ENCODE measurements around the gene BIRC5. TPM values are rescaled to one million over a fixed set of nuclear protein-coding genes. Genes with fewer than 3 reads are reported as not detected.

The BIRC5 gene
- total RNA-seq, 6 donors from 2014 or later: 1.4 to 6.4 (median 3.5) TPM; not detected in 1

DNA sequence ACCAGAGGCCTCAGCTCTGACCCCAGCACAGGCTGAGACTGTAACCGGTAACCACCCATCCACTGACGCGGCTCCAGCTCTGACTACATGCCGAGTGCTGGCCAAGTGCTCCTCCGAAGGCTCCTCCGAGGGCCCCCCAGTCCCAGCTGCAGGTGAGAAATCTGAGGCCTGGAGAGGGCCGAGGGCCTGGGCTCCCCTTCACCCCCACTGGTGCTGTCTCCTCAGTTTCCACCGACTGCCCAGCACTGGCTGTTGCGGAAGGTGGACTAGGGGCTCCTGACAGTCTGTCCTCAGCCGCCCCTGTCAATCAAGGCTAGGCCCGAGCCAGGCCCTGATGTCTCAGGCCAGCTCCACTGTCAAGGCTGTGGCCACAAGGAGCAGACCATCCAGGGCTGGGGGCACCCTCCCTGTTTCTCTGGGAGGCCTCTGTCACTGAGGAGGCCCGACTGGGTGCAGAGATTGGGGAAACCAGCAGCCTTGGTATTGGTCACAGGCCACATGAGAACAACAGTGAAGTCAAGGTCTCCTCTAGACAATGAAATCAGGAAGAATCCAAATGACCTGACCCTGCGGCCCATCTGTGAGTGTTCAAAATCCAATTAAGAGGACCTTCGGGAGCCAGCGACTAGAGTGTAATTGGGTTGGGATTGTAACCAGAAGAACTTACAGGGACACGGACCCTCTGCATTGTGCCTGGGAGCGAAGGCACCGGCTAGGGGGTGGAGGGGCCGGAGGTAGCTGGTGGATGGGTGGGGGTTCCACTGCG, 22.5 kb downstream of the BIRC5 start:
- Histone ChIP-seq H3K27me3 (peaks cover 0 to 14% (median 5%) of the 10 kb centered on the region in 4 donors), H3K4me3 (no peak overlapping the region), H3K9me3 (no peaks in the 10 kb centered on the region), H3K27ac (no peak overlapping the region), H3K4me1 (peaks cover 0 to 18% (median 4%) of the 10 kb centered on the region in 4 donors), H3K36me3 (no peaks in the 10 kb centered on the region)
- ATAC-seq (ENCODE audit: low FRiP score in 2 of 2) (no peak), DNase-seq (no peak)
- TF ChIP-seq EP300 (IDR thresholded peaks at IDR 0.05) (no peak), POLR2AphosphoS5 (IDR thresholded peaks at IDR 0.05) (no peak), POLR2A (IDR thresholded peaks at IDR 0.05) (no peak)
- TF ChIP-seq, protein P1, sequence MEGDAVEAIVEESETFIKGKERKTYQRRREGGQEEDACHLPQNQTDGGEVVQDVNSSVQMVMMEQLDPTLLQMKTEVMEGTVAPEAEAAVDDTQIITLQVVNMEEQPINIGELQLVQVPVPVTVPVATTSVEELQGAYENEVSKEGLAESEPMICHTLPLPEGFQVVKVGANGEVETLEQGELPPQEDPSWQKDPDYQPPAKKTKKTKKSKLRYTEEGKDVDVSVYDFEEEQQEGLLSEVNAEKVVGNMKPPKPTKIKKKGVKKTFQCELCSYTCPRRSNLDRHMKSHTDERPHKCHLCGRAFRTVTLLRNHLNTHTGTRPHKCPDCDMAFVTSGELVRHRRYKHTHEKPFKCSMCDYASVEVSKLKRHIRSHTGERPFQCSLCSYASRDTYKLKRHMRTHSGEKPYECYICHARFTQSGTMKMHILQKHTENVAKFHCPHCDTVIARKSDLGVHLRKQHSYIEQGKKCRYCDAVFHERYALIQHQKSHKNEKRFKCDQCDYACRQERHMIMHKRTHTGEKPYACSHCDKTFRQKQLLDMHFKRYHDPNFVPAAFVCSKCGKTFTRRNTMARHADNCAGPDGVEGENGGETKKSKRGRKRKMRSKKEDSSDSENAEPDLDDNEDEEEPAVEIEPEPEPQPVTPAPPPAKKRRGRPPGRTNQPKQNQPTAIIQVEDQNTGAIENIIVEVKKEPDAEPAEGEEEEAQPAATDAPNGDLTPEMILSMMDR (IDR thresholded peaks at IDR 0.05): no peak
- WGBS, 2 donors: 92 to 94% methylated on average over 12 to 20 of the region's 20 CpGs

DNA sequence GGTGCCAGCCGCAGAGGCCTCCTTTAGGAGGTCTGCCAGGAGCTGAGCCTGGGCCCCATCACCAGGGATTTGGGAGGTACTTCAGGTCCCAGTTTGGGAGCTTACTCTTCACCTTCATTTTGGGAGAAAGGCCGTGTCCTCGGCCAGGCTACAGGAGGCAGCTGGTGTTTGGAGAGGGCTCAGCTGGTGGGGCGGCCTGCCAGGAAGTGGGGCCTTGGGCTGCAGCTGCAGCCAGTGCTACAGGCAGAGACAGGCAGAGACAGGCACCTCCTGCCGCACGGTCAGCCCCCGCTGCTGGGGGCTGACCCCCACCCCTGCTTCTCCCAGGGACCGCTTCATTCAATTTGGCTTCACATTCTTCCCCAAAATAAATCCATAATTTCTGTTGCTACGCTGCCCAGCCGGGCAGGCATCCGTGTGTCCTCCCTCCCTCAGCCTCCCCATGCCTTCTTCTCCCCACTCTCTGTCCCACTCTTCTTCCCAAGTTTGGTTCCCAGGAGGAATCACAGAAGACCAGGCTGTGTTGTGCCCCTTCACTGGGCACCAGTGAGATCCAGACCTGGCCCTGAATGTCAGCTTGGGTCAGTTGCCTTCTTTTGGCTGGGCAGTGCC, 23.5 kb downstream of the BIRC5 start:
- no peak for ATAC-seq (ENCODE audit: low FRiP score in 2 of 2)

DNA sequence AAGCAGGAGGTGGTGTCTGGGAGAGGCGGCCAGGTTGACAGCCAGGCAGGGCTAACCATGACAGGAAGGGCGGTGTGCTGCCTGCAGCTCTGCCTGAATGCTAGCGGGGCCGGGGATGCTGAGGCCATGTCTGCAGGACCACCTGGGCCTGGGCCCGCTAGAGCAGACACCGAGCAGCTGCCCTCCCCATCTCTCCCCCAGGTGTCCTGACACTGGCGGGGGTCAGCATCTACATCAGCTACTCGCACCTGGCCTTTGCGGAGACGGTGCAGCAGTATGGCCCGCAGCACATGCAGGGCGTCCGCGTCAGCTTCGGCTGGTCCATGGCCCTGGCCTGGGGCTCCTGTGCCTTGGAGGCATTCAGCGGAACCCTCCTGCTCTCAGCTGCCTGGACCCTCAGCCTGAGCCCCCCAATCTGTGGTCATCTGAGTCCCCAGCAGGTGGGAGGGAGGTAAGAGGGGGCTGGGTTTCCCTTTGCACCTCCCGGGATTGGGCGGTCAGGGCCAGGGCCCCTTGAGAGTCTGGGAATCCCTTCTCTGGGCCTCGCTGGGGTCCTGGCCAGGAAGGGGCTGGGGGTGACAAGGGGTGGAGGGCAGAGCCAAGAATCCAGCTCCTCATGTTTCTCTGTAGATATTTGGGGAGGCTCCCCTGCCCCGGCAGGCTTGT, 24.9 kb downstream of the BIRC5 start:
- TF ChIP-seq EP300 (IDR thresholded peaks at IDR 0.05): no peak
- TF ChIP-seq POLR2A (IDR thresholded peaks at IDR 0.05): no peak
- TF ChIP-seq, protein P1 (IDR thresholded peaks at IDR 0.05): no peak
- TF ChIP-seq POLR2AphosphoS5 (IDR thresholded peaks at IDR 0.05): no peak

More for the DNA sequence above, 23.5 kb downstream of the BIRC5 start:
- H3K27me3 ChIP-seq: peaks cover 0 to 5% (median under 1%) of the 10 kb centered on the region in 4 donors
- H3K27ac ChIP-seq: no peak overlapping the region
- peaks cover 0 to 8% (median 0%) of the 10 kb centered on the region in 4 donors for H3K4me1 ChIP-seq
- H3K36me3 ChIP-seq: no peaks in the 10 kb centered on the region
- TF ChIP-seq, protein P1 (IDR thresholded peaks at IDR 0.05): no peak
- TF ChIP-seq POLR2AphosphoS5 (IDR thresholded peaks at IDR 0.05) (no peak), POLR2A (IDR thresholded peaks at IDR 0.05) (no peak)
- WGBS, 2 donors: 79 to 81% methylated on average over 6 to 11 of the region's 11 CpGs
- no peaks in the 10 kb centered on the region for H3K9me3 ChIP-seq
- no peak for DNase-seq
- H3K4me3 ChIP-seq: no peak overlapping the region

DNA sequence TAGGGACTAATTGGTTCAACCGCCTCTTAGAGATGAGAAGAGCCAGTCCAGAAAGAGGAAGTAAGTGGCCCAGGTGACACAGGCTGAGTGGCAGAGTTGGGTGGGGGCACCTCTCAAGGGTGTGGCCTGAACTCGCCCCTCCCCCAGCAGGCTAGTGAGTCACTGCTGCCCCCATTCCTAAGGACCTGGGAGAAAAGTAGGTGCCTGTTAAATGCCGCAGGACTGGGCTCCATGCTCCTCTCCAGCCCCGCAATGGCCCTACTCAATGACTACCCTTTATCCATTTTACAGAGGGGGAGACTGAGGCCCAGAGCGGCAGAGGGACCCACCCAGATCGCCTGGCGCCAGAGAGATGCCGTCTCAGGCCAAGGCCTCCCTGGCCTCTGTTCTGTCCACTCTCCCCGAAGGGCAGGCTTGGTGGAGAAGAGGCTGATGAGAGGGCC, 25.5 kb downstream of the BIRC5 start:
- H3K27me3 ChIP-seq: no peaks in the 10 kb centered on the region
- H3K9me3 ChIP-seq: no peaks in the 10 kb centered on the region
- H3K4me1 ChIP-seq: peaks cover 0 to 6% (median 0%) of the 10 kb centered on the region in 4 donors
- WGBS, 2 donors: 66 to 89% methylated on average over 3 to 9 of the region's 9 CpGs
- DNase-seq (no peak), ATAC-seq (ENCODE audit: low FRiP score in 2 of 2) (no peak)
- TF ChIP-seq POLR2AphosphoS5 (IDR thresholded peaks at IDR 0.05): no peak
- TF ChIP-seq, protein P1 (IDR thresholded peaks at IDR 0.05): no peak
- TF ChIP-seq POLR2A (IDR thresholded peaks at IDR 0.05): no peak
- no peak for TF ChIP-seq EP300 (IDR thresholded peaks at IDR 0.05)
- no peak overlapping the region for H3K4me3 ChIP-seq
- H3K27ac ChIP-seq: no peak overlapping the region
- H3K36me3 ChIP-seq: no peaks in the 10 kb centered on the region

More for the DNA sequence above, 24.9 kb downstream of the BIRC5 start:
- Histone ChIP-seq H3K4me1 (peaks cover 0 to 6% (median 0%) of the 10 kb centered on the region in 4 donors), H3K36me3 (no peaks in the 10 kb centered on the region), H3K27me3 (no peaks in the 10 kb centered on the region), H3K4me3 (no peak overlapping the region), H3K27ac (no peak overlapping the region), H3K9me3 (no peaks in the 10 kb centered on the region)
- no peak for ATAC-seq (ENCODE audit: low FRiP score in 2 of 2)
- DNase-seq: no peak
- 90 to 96% methylated on average over 4 to 19 of the region's 20 CpGs for WGBS, 2 donors

Measured in upper lobe of left lung (tissue), 6 donors.